GM21576 (cell line): ENCODE measurements around the gene MAP7D2.

Source experiments
- ATAC-seq: cut with Tn5 transposase; IDR thresholded peaks from one replicate; pipeline ENCODE4 v1.9.1; 2021; ENCODE audit warnings: mild to moderate bottlenecking, moderate library complexity; ENCODE audit not compliant: unreplicated experiment

Gene MAP7D2

DNA sequence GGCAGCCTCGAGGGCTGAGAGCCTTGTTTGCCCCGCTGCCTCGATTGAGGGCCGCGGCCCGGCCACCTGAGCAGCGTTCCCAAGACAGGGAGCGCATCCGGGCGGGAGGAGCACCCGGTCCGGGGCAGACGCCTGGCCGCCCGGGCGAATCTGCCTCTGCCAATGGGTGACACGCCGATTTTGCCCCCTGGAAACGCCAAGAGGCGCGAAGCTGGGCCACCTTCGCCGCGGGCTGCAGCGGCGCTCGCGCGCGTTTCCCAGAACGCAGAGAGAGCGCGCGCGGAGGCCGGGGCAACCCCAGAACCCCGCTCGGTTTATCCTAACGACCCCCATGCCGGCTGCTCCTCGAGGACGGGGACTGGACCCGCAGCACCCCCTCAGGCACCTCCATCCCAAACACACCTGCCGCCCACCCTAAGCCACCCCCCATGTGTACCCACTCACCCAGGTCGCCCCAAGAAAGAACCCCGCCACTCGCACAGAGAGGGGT is 575 bp downstream of the MAP7D2 start:
- no peak for ATAC-seq

DNA sequence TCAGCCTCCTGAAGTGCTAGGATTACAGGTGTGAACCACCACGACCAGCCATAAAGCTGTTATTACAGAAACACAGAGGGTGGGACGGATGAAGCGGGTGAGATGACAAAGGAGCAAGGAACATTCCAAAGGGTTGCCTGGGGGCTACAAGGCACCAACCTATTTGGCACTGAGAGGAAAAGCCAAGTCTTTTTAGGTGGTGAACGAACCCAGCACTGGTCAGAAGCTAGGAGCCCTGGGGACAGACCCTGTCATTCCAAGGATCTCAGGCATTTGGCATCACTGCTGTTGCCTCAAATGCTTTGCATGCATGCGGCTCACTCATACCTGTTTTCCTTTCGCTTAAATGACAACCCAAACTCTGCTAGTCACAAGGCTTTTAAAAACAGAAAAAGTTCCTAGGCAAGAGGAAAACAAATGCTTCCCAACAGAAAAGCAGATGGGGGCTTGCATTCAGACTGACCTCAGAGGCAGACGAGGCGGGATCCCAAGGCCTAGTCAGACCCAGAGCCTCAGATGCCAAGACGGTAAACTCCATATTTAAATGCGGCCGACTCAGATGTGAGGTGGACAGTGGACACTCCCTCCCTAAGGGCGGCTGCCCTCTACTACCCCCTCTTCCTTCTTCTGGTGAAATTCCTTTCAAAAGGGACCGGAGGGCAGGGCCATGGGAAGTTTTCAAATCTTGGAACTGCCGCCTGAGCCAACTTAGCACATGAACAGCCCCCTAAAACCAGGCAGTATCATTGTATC is 4.5 kb downstream of the MAP7D2 start:
- no peak for ATAC-seq

DNA sequence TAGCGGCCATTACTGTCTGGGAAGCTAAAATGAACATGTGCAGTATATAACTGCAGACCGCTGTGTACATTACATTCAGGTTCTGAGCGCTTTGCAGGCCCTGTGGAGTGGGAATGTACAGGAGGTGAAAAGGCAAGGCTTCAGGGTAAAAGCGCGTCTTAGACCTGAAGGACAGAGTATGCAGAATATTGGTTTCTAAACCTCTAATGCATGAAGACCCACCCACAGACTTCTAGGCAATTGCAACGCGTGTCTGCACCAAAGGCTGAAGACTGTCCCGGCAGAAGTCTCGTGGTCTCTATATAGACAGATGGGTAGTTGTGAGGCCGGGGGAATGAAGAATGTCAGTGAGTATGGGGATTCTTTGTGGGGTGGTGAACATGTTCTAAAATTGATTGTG is 5.4 kb downstream of the MAP7D2 start:
- ATAC-seq: no peak

DNA sequence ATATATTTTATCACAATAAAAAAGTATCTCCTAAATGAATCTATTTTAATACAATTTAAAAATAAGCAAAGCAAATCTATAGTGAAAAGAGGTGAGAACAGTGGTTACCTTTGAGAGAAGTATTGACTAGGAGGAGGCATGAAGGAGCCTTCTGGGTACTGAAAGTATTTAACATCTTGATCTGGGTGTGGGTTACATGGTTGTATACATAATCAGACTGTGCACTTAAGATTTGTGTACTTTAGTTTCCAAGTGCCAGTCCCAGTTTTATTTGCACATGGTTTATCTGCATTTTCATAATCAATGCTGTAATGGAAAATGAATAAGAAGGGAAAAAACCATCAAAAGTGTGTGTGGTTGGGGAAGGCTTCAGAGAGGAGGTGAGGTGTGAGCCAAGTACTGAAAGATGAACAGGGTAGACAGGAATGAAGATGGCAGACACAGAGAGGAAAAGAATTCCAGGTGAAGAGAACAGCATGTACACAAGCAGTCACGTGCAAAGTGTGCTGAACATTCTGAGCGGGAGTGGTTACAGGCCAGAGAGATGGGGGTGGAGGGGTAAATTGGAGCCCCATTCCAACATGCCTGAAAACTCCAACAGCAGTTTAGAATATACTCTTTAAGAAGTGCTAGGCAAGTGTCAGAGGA is 14.6 kb downstream of the MAP7D2 start:
- ATAC-seq: no peak

DNA sequence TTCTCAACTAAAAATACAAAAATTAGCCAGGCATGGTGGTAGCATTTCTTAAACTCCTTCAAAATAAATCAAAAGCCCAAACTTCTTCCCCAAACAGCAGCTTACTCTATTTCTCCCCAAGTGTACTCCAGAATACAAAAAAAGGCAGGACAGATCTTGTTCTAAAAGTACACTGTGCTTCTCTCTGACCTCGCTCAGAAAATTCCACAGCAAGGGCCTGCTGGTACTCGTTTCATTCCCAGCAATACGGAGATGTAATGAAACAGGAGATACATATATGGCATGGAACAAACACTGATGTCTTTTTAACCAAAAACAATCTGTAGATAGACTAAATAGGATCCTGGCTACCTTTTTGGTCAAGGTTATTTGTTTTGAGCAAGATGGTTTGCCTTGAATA is 25.2 kb downstream of the MAP7D2 start:
- no peak for ATAC-seq

DNA sequence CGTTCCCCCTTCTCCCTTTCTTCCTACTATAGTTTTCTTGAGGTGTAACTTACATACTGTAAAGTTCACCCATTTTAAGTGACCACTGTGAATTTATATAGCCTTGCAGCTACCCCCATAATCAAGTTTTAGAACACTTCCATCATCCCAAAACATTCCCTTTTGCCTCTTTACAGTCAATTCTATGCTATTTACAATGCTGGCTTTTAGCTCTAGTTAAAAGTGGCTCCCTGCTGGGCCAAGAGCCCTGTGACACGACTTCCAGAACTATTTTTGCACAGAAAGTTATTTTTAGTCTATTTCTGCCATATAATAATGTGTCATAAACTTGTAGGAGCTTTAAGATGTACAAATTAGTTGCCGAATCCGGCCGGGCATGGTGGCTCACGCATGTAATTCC is 26.9 kb downstream of the MAP7D2 start:
- ATAC-seq: no peak

DNA sequence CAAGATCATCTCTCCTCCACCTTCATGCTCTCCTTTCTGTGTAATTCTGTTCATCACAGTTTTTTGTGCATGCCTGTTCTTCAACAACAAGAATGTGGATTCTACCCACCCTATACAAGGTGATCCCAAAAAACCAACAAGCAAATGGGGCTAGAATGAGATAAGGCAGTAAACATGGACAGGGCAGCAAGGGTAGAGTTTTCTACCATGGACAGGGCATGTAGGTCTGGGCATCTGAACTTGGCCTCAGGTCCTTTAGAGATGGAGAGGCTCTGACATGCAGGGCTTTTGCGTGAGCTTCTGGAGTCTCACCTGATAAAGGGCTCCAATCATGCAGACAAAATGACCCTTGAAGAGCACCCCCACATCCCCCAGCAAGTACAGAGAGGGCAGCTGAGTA is 36.4 kb downstream of the MAP7D2 start:
- ATAC-seq: no peak

DNA sequence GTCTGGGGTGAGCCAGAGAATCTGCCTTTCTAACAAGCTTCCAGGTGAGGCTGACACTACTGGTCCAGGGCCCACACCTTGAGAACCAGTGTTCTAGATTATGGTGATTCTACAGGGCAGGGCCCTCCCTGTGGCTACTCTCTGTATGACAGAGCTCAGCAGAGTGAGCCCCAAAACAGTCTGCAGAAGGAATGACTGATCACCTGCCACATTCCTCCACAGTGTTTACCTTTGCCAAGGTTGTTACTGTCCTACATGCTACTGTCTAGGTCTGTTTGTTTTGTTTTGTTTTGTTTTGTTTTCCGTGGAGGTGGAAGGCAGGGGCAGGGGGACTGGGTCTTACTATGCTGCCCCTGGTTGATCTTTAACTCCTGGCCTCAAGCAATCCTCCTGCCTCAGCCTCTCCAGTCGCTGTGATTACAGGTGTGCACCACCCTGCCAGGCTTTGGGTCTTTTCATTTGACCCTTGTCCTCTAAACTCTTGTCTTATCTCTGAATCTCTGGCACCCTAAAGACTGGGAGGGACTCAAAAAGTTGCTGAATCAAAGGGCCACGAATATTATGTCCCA is 45.1 kb downstream of the MAP7D2 start:
- no peak for ATAC-seq

DNA sequence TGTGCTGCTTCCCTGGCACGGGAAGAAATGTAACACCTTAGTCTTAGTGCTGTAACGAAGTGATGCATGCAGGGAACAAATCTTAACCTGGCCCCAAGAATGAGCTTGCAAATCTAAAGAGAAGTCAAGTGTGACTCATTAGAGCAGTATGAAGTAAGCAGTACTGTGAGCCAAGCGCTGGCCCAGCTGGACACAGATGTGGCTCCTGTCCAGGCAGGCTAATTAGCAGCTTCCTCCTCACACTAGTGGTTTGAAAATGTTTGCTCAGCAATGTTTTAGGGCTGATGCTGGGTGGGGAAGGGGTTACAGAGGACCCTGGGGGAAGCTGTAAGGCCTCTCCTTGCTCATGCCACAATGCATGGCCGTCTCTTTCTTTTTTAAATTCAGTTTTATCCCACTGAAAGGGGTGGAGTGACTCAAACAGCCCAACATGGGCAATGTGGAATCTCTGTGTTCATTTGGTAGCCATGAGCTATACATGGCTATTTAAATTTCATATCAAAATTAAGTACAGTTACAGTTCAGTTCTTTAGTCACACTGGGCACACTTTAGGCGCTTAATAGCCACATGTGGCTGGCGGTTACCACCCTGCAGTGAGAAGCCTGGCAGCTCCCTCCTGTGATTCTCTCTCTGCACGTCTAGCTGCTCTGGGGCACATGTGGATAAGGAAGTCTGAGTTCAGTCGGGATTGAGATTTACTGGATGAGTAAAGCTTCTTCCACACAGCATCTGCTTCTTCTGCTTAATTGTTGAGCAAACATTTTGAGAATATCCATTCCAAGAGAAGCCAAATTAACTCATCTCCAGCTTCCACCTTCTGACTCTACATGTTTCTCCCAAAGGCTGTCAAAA is 48.8 kb downstream of the MAP7D2 start:
- ATAC-seq: no peak

DNA sequence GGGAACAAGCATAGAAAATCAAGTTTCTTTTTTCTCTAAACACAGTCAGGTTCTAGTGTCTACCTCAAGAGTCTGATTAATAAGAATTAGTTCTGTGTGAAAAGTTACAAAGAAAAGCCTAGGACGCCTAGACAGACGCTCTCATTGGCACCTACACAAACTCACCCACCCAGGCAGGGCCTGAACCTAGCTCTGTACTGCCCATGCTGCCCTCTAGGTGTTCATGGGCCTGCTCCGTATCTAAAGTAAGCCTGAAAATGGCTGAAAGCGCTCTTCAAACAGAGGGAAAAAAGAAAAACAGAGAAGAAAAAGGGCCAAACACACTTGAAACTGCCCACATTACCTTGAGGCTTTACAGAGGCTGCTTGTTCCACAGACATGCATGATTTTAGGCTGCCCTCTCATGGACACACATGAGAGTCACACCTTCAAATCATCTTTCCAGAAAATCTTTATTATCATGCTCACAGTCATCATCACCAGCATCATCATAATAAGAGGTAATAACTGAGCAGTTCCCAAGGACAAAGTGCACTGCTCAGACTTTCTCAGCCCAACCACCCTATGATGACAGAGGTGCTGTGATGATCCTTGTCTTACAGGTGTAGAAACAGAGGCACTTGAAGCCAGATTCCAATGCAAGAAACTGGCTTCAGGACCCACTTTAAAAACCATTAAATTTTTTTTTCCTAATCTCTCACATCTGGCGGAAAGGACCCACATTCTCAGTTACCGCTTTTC is 49.6 kb downstream of the MAP7D2 start:
- peak; percentile 75 for ATAC-seq

DNA sequence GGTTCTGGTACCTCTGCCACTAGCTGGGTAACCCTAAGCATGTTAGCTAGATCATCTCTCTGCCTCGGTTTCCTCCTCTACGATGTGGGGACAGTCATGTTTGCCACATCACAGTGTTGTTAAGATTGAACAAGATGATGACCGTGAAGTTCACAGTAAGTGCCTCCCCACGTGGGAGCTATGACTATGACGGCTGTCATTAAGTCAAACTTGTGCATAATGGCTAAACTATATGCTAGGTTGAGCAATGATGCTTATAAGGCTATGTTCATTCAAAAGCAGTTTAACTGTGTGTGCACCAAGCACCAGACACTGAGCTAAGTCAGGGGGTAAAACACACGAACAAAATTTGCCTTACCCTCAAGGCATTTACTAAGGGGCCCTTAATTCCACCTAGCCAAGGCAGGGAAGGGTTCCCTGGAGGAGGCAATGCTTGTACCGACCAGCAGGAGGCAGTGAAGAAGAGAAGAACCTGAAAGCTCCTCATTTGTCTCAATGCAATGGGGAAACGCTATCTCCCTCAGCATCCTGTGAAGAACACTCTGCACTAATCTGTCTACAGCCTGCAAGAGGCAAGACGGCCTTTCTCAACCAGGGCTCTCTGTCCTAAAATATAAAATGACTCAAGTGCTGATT is 52.9 kb downstream of the MAP7D2 start:
- no peak for ATAC-seq

DNA sequence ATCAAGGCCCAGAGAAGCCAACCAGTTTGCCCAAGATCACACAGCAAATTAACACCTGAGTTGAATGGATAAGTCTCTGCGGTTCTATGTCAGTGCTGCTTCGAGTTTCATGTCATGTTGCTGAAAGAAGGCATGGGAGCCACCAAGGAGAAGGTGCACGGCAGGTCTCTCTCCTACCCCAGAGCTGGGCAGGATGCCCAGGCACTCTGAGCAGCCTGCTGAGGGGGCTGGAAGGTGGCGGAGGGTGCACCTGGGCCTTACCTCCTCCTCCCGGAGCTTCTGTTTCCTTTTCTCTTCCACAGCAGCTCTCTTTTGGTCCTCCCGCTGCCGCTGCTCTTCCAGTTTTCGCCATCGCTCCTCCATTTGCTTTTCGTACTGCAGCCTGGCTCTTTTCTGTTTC is 53.6 kb downstream of the MAP7D2 start:
- no peak for ATAC-seq

DNA sequence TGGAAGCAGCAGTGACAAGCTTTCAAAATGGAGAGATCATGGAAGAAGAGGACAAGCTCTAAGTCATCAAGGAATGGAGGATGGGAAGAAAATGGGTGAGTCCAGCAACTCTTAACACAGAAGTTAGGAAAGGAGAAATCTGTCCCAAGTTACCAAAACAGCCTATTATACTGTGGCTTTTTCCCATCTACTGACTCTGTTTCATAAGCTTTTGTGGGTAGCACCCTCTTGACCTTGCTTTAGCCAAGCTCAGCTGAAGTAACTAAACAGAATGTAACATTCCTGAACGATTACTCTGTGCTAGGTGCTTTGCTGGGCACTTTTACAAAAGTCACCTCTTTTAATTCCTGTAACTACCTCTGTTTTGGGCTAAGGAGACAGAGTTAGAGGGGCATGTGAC is 54.9 kb downstream of the MAP7D2 start:
- ATAC-seq: no peak

DNA sequence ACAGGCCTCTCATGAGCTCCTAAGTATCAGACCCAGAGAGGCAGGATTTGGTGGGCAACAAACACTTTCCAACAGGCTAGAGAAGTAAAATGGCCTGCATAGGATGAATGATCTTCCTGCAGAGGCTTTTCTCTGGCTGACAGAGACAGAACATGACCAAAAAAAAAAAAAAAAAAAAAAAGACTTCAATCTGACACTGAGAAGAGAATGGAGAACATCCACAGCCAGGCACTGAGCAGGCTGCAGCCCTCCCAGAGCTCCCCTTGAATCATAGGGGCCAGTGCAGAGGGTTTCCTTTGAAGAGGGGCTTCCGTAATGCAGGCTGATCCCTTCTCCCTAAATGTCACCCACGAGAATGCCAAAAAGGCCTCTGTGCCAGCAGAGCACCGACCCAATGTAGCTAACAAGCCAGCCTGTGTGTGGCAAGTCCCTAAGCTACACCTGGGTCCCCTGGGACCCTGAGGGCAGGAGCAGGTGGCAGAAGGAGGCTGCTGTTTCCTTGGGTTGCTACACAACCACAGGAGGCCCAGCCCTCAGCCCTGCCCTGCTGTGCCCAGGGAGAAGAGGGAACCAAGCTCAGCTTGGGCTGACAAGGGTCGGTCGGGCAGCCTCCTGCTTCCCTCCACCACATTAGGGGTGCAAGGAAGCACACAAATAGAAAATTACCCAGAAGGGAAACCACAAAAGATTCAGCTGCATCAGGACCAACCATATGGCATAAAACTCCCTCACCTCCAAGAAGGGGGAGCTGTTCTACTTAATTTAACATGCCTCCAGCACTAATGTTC is 55.6 kb downstream of the MAP7D2 start:
- peak; percentile 73 for ATAC-seq

DNA sequence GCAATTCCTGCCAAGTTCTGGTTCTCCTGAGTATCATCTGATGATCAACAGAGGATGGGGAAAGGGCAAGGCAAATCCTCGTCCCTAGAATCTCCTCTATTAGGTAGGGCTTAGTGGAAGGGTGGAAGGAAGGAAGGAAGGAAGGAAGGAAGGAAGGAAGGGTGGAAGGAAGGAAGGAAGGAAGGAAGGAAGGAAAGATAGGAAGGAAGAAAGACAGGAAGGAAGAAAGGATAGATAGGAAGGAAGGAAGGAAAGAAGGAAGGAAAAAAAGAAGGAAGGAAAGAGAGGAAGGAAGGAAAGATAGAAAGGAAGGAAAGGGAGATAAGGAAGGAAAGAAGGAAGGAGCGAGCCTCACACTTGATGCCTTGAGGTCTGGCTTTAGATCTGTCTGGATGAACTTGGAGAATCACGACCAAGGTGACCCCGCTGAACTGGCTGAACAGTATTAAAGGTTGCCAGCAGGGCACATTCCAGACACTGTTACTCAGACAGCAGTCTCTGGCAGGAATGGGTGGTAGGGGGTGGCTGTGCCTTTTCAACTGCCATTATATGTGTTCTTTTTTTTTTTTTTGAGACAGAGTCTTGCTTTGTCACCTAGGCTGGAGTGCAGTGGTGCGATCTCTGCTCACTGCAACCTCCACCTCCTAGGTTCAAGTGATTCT is 57.1 kb downstream of the MAP7D2 start:
- no peak for ATAC-seq

DNA sequence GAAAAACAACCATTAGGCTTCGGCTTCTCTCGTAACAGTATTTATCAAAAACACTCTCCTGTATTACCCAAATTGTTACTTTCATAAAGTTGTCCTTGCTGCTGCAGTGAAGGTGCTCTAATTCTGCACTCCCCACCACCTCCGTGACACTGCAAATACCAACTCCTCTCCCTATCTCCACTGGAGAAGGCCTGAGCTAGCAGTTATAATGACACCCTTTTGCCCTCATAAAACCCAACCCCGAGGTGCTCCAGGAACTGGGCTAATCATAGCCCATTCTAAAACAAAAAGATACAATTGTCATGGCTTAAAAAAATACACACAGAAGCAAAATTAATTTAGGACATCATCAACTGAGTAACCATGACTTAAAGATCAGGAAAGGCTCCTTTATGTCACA is 59.2 kb downstream of the MAP7D2 start:
- ATAC-seq: no peak

DNA sequence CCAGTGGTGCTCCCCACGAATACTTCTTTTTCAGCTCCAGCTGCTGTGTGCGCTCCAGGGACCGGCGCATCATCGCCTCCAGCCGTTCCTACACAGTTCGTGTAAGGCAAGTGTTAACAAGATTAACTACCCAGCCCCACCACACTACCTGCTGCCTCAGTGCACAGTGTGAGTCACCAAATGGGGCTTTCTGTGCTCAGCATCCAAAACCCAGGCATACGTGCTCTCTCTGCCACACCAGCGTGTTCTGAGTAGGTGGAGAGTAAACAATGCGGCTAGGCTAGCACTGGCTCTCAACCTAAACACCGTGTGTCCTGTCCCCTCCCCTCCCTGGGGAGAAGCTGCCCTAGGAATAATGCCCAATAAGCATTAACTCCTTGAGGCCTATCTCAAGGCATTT is 60.0 kb downstream of the MAP7D2 start:
- no peak for ATAC-seq

DNA sequence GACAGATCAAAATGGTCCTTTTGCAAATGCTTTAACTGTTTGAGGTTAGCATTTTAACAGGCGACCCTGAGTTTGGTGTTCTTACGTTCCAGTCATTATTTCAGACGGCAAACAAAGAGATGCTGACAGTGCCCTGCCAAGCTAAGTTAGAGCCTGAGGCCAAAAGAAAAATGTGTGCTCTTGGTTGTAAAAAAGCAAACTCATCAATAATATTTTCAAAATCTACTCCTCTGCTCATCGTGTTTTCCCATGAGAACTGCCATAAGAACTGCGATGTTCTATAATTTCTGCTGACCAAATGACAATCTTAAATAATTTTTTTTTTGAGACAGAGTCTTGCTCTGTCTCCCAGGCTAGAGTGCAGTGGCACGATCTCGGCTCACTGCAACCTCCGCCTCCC is 63.2 kb downstream of the MAP7D2 start:
- ATAC-seq: no peak

DNA sequence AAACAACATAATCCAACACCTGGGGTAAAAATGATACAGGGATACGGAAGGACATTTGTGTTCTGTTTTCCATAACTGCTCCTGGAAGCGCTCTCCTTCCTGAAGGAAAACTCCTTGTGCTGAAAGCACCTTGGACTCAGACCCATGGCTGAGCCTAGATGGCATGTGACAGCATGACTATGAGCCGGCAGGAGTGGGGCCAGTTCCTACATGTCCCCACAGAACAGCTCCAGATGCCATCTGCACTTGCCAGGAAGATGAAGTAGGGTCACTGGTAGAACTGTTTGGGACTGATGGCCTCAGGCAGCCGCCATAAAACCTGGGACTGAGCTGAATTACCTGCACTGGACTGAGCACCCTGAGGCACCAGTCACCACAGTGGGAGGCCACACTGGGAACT is 69.8 kb downstream of the MAP7D2 start:
- ATAC-seq: no peak
